IMR-90 (cell line): ENCODE results near the gene R3HDML. TPM values are rescaled to one million over a fixed set of nuclear protein-coding genes. Genes with fewer than 3 reads are reported as not detected.

ENCODE experiments used
- ATAC-seq: fragments of 200-7000 bp; cut with Tn5 transposase; 2 replicates; pipeline ENCODE4 v1.9.1; 2020; ENCODE audit warnings: low read depth, mild to moderate bottlenecking, moderate library complexity
- BruUV-seq: library from RNA; stranded (reverse); fragments of 400-500 nt; replicated peaks from 2 replicates; lab custom pipeline; 2021; lab: Mats Ljungman, UMichigan
- CTCF ChIA-PET: fragments of 300-600 bp; formaldehyde crosslinking; extraction: SDS; loops from one replicate; lab custom pipeline; 2021; ENCODE audit warnings: antibody characterized with exemption; lab: Yijun Ruan, JAX
- POLR2A ChIA-PET: fragments of 300-600 bp; sonication (Branson Sonifier 250); formaldehyde crosslinking; loops from one replicate; lab custom pipeline; 2022; ENCODE audit warnings: antibody characterized with exemption; ENCODE audit not compliant: unreplicated experiment; lab: Charles Lee
- DNase-seq: peaks from one replicate; pipeline ENCODE4 v3.0.0; 2013
- H2AFZ ChIP-seq: replicated peaks from 2 replicates; pipeline ENCODE3; 2013; ENCODE audit warnings: low read length, mild to moderate bottlenecking; ENCODE audit not compliant: poor library complexity
- H2AK5ac ChIP-seq: 2 replicates; pipeline ENCODE4 v1.6.1; 2013; ENCODE audit warnings: low read depth, low read length, inconsistent platforms
- H2AK9ac ChIP-seq: replicated peaks from 2 replicates; pipeline ENCODE3; 2013; ENCODE audit warnings: mild to moderate bottlenecking, low read depth, low read length, moderate library complexity; ENCODE audit not compliant: poor library complexity
- H2BK120ac ChIP-seq: 2 replicates; pipeline ENCODE4 v1.6.1; 2013; ENCODE audit warnings: low read depth, low read length, inconsistent platforms
- H2BK15ac ChIP-seq: 3 replicates; pipeline ENCODE4 v1.6.1; 2013; ENCODE audit warnings: low read depth, low read length, inconsistent platforms
- H2BK20ac ChIP-seq: 2 replicates; pipeline ENCODE4 v1.6.1; 2013; ENCODE audit warnings: low read depth, mild to moderate bottlenecking, inconsistent platforms, low read length, moderate library complexity
- H2BK5ac ChIP-seq: 2 replicates; pipeline ENCODE4 v1.6.1; 2013; ENCODE audit warnings: mild to moderate bottlenecking, low read depth, low read length, inconsistent platforms; ENCODE audit not compliant: poor library complexity, severe bottlenecking
- H3K14ac ChIP-seq: replicated peaks from 2 replicates; pipeline ENCODE4 v1.6.1; 2013; ENCODE audit warnings: low read depth, low read length, inconsistent platforms
- H3K18ac ChIP-seq: 2 replicates; pipeline ENCODE4 v1.6.1; 2013; ENCODE audit warnings: low read depth, low read length, control low read depth
- H3K23ac ChIP-seq: 2 replicates; pipeline ENCODE4 v1.6.1; 2013; ENCODE audit warnings: low read depth, low read length, inconsistent platforms
- H3K27ac ChIP-seq: 2 replicates; pipeline ENCODE4 v1.5.1; 2013; ENCODE audit warnings: mild to moderate bottlenecking, control low read depth, low read length; ENCODE audit not compliant: insufficient read depth
- H3K27me3 ChIP-seq: 2 replicates; pipeline ENCODE4 v1.6.1; 2013; ENCODE audit warnings: low read length; ENCODE audit not compliant: control insufficient read depth, insufficient read depth
- H3K36me3 ChIP-seq: 2 replicates; pipeline ENCODE4 v1.6.1; 2013; ENCODE audit warnings: low read length, mixed read lengths; ENCODE audit not compliant: control insufficient read depth, insufficient read depth
- H3K4ac ChIP-seq: 2 replicates; pipeline ENCODE4 v1.6.1; 2013; ENCODE audit warnings: low read depth, low read length, inconsistent platforms
- H3K4me1 ChIP-seq: 2 replicates; pipeline ENCODE4 v1.6.1; 2013; ENCODE audit warnings: low read length, mixed read lengths; ENCODE audit not compliant: control insufficient read depth, insufficient read depth
- H3K4me2 ChIP-seq: 2 replicates; pipeline ENCODE4 v1.6.1; 2013; ENCODE audit warnings: low read depth, mild to moderate bottlenecking, control low read depth, low read length, moderate library complexity
- H3K4me3 ChIP-seq: 2 replicates; pipeline ENCODE4 v1.5.1; 2013; ENCODE audit warnings: low read depth, mild to moderate bottlenecking, control low read depth, low read length, moderate library complexity; ENCODE audit not compliant: insufficient read depth
- H3K56ac ChIP-seq: 2 replicates; pipeline ENCODE4 v1.6.1; 2013; ENCODE audit warnings: low read length, inconsistent platforms; ENCODE audit not compliant: insufficient read depth; ENCODE audit errors: extremely low read depth
- H3K79me1 ChIP-seq, 2 experiments: 2 replicates each; pipeline ENCODE4 v1.6.1; 2013; ENCODE audit warnings: low read length in 2 of 2, inconsistent platforms in 1 of 2, low read depth in 1 of 2
- H3K9ac ChIP-seq: 2 replicates; pipeline ENCODE4 v1.6.1; 2013; ENCODE audit warnings: low read depth, low read length, control low read depth
- H3K9me1 ChIP-seq: 2 replicates; pipeline ENCODE4 v1.6.1; 2013; ENCODE audit warnings: low read length, inconsistent platforms; ENCODE audit not compliant: insufficient read depth
- H3K9me3 ChIP-seq: 2 replicates; pipeline ENCODE4 v1.6.1; 2013; ENCODE audit warnings: low read length; ENCODE audit not compliant: control insufficient read depth, insufficient read depth
- H4K20me1 ChIP-seq: 2 replicates; pipeline ENCODE4 v1.6.1; 2013; ENCODE audit warnings: low read length, inconsistent platforms; ENCODE audit not compliant: insufficient read depth
- H4K5ac ChIP-seq: 2 replicates; pipeline ENCODE4 v1.6.1; 2013; ENCODE audit warnings: mild to moderate bottlenecking, low read depth, low read length, control low read depth
- H4K8ac ChIP-seq, 2 experiments: 2 replicates each; pipeline ENCODE4 v1.6.1; 2013; ENCODE audit warnings: low read depth in 2 of 2, low read length in 2 of 2, control low read depth in 1 of 2, inconsistent platforms in 1 of 2
- H4K91ac ChIP-seq: 2 replicates; pipeline ENCODE4 v1.6.1; 2013; ENCODE audit warnings: low read depth, low read length, inconsistent platforms; ENCODE audit not compliant: insufficient read depth
- CEBPB ChIP-seq: IDR thresholded peaks from 2 replicates; pipeline ENCODE4 v1.6.1; 2012; ENCODE audit warnings: low read depth, low read length, improper control_type of control experiment
- CHD1 ChIP-seq: IDR thresholded peaks from 2 replicates; pipeline ENCODE4 v1.6.1; 2012; ENCODE audit warnings: low read depth, low read length, improper control_type of control experiment
- MAZ ChIP-seq: IDR thresholded peaks from 2 replicates; pipeline ENCODE4 v1.6.1; 2012; ENCODE audit warnings: low read depth, mild to moderate bottlenecking, low read length, improper control_type of control experiment, moderate library complexity, borderline replicate concordance
- MXI1 ChIP-seq: IDR thresholded peaks from 2 replicates; pipeline ENCODE4 v1.6.1; 2012; ENCODE audit warnings: low read depth, mild to moderate bottlenecking, low read length, moderate library complexity, borderline replicate concordance
- SMC3 ChIP-seq: fragments of 150-350 bp; IDR thresholded peaks from 2 replicates; pipeline ENCODE4 v1.6.1; 2016; ENCODE audit warnings: low read depth, mild to moderate bottlenecking, antibody characterized with exemption, low read length, moderate library complexity
- dilution Hi-C: fragments of 300-500 bp; cut with HindIII; formaldehyde crosslinking; loops from one replicate; pipeline ENCODE4 v1.14.3; 2018; ENCODE audit warnings: low sequenced_read_pairs; ENCODE audit not compliant: unreplicated experiment
- in situ Hi-C: fragments of 300-500 bp; cut with MboI; formaldehyde crosslinking; loops from 3 replicates; pipeline ENCODE4 v1.14.3; 2019; ENCODE audit warnings: low sequenced_read_pairs, inconsistent platforms, mixed read lengths
- intact Hi-C: fragments of 100-400 bp; cut with micrococcal nuclease; formaldehyde crosslinking; loops from 2 replicates; pipeline ENCODE4 v1.10.0; 2022
- polyA plus RNA-seq, 3 experiments: library from polyadenylated mRNA; depleted of rRNA; stranded (reverse); fragments of >200 nt; gene quantifications; 2 replicates each; pipeline ENCODE4 v1.2.3, GENCODE V29; 2012; ENCODE audit warnings: low replicate concordance in 1 of 3
- total RNA-seq: library from RNA; depleted of rRNA; stranded (reverse); fragments of >200 nt; gene quantifications from 2 replicates; pipeline ENCODE4 v1.2.3, GENCODE V29; 2012
- TF ChIP-seq, protein P1 (sequence below): fragments of 150-350 bp; IDR thresholded peaks from 2 replicates; pipeline ENCODE4 v1.6.1; 2016; ENCODE audit warnings: low read depth, mild to moderate bottlenecking, low read length, moderate library complexity, borderline replicate concordance

The R3HDML gene
- total and polyA plus RNA-seq, 2 of the 4 experiments (the other 2 are of a cell fraction), result not detected

DNA sequence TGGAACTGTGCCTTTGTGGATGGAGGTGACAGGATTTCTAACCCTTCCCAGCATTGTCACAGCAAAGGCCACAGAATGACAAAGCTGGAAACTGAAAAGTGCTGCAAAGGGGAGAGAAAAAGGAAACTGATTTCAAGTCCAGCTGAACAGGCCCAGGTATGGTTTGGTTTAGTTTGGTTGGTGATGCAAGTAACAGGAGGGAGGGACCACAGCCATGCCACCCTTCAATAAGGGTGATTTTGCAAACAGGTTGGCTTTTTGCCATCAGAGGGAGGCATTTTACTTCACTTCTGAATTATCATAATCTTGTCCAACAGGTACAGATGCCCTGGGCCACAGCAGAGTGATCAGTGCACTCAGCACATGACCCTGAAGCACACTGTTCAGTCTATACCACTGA lies 32.5 kb upstream of the R3HDML start:
- no peak overlapping the region for H2AK5ac ChIP-seq
- no peaks in the 10 kb centered on the region for H4K20me1 ChIP-seq
- H3K9me1 ChIP-seq, result peaks cover 3% of the 10 kb centered on the region; the same call in 1 of the 2 replicates
- no peak overlapping the region for H2BK15ac ChIP-seq
- no peak overlapping the region for H3K27ac ChIP-seq
- peak overlapping the region; percentile 41 for H2AFZ ChIP-seq
- H3K9me3 ChIP-seq, result no peaks in the 10 kb centered on the region
- H3K18ac ChIP-seq, result no peak overlapping the region
- TF ChIP-seq CEBPB (no peak), SMC3 (no peak), MXI1 (no peak), MAZ (no peak), CHD1 (no peak)
- TF ChIP-seq, protein P1, sequence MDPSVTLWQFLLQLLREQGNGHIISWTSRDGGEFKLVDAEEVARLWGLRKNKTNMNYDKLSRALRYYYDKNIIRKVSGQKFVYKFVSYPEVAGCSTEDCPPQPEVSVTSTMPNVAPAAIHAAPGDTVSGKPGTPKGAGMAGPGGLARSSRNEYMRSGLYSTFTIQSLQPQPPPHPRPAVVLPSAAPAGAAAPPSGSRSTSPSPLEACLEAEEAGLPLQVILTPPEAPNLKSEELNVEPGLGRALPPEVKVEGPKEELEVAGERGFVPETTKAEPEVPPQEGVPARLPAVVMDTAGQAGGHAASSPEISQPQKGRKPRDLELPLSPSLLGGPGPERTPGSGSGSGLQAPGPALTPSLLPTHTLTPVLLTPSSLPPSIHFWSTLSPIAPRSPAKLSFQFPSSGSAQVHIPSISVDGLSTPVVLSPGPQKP, result no peak
- CTCF ChIA-PET, result interaction anchor here (0.7 kb wide), 1 partner anchor 355 kb away, joined by 3 read pairs; no protein-coding TSS in a partner anchor
- 0 out of 2 replicates have a peak, but pooled peaks cover 1% of the 10 kb centered on the region for H3K36me3 ChIP-seq
- no peak overlapping the region for H3K56ac ChIP-seq
- no peak overlapping the region for H2BK5ac ChIP-seq
- H2AK9ac ChIP-seq, result no peak overlapping the region
- H3K27me3 ChIP-seq, result no peaks in the 10 kb centered on the region
- in situ Hi-C loops (no loop called here), dilution Hi-C loops (no loop called here), intact Hi-C loops (no loop called here)
- no peak overlapping the region for H3K4ac ChIP-seq
- no peak overlapping the region for H3K4me3 ChIP-seq
- no peak overlapping the region for H4K8ac ChIP-seq
- no peak overlapping the region for H4K91ac ChIP-seq
- no TSS peak for BruUV-seq
- DNase-seq (no peak), ATAC-seq (no peak)
- H4K5ac ChIP-seq, result no peak overlapping the region
- no peak overlapping the region for H3K4me2 ChIP-seq
- no peak overlapping the region for H2BK20ac ChIP-seq
- POLR2A ChIA-PET, result no interaction called here
- H3K14ac ChIP-seq, result no peak overlapping the region
- H3K4me1 ChIP-seq, result no peaks in the 10 kb centered on the region
- no peak overlapping the region for H2BK120ac ChIP-seq
- H3K9ac ChIP-seq, result no peak overlapping the region
- H3K23ac ChIP-seq, result no peak overlapping the region
- H3K79me1 ChIP-seq, result peaks cover 0 to 12% of the 10 kb centered on the region in 2 experiments; a peak in 3 of 4 replicates
